Astrocyte (in vitro differentiated cells and primary cell): ENCODE measurements around the gene VPS13C. TPM values are rescaled to one million over a fixed set of nuclear protein-coding genes. Genes with fewer than 3 reads are reported as not detected.

Experiments used
- DNase-seq: peaks from one replicate; pipeline ENCODE4 v3.0.0-alpha.2; 2010; ENCODE audit warnings: low read depth
- FAIRE-seq: peaks from 2 replicates; lab custom pipeline; 2011; peaks lifted over from hg19 to GRCh38; lab: Jason Lieb, UNC
- H2AFZ ChIP-seq: 2 replicates; pipeline ENCODE4 v1.6.0; 2012; ENCODE audit warnings: low read depth, low read length, inconsistent platforms
- H3K27ac ChIP-seq: 2 replicates; pipeline ENCODE4 v1.5.1; 2011; ENCODE audit warnings: low read depth, low read length, inconsistent platforms
- H3K27me3 ChIP-seq: 2 replicates; pipeline ENCODE4 v1.6.0; 2011; ENCODE audit warnings: low read length, inconsistent platforms; ENCODE audit not compliant: insufficient read depth
- H3K36me3 ChIP-seq: 2 replicates; pipeline ENCODE4 v1.5.1; 2011; ENCODE audit warnings: low read length, inconsistent platforms; ENCODE audit not compliant: insufficient read depth
- H3K4me1 ChIP-seq: 2 replicates; pipeline ENCODE4 v1.5.1; 2011; ENCODE audit warnings: low read length, inconsistent platforms; ENCODE audit not compliant: insufficient read depth
- H3K4me2 ChIP-seq: 2 replicates; pipeline ENCODE4 v1.6.0; 2012; ENCODE audit warnings: low read length, inconsistent platforms
- H3K4me3 ChIP-seq: 2 replicates; pipeline ENCODE4 v1.5.1; 2011; ENCODE audit warnings: low read depth, mild to moderate bottlenecking, low read length, inconsistent platforms; ENCODE audit not compliant: insufficient read depth
- H3K79me2 ChIP-seq: 2 replicates; pipeline ENCODE4 v1.6.0; 2012; ENCODE audit warnings: mild to moderate bottlenecking, low read length, inconsistent platforms; ENCODE audit not compliant: insufficient read depth
- H3K9ac ChIP-seq: 2 replicates; pipeline ENCODE4 v1.6.0; 2012; ENCODE audit warnings: mild to moderate bottlenecking, low read length, inconsistent platforms
- H3K9me3 ChIP-seq: 2 replicates; pipeline ENCODE4 v1.5.1; 2012; ENCODE audit warnings: low read depth, mild to moderate bottlenecking, low read length, inconsistent platforms; ENCODE audit not compliant: insufficient read depth
- H4K20me1 ChIP-seq: 2 replicates; pipeline ENCODE4 v1.6.0; 2012; ENCODE audit warnings: low read length, inconsistent platforms; ENCODE audit not compliant: insufficient read depth
- H3K27ac Mint-ChIP-seq: one replicate; pipeline ENCODE4 v1.8.0; 2021; ENCODE audit warnings: mild to moderate bottlenecking, mixed read lengths; ENCODE audit not compliant: unreplicated experiment
- H3K27me3 Mint-ChIP-seq: one replicate; pipeline ENCODE4 v1.8.0; 2021; ENCODE audit warnings: low read depth, mixed read lengths; ENCODE audit not compliant: unreplicated experiment
- H3K36me3 Mint-ChIP-seq: one replicate; pipeline ENCODE4 v1.8.0; 2021; ENCODE audit warnings: low read depth, mixed read lengths; ENCODE audit not compliant: unreplicated experiment
- H3K4me1 Mint-ChIP-seq: one replicate; pipeline ENCODE4 v1.8.0; 2021; ENCODE audit warnings: low read depth, mixed read lengths; ENCODE audit not compliant: unreplicated experiment
- H3K4me3 Mint-ChIP-seq: one replicate; pipeline ENCODE4 v1.8.0; 2021; ENCODE audit warnings: mild to moderate bottlenecking, moderate library complexity, mixed read lengths; ENCODE audit not compliant: unreplicated experiment
- H3K9me3 Mint-ChIP-seq: one replicate; pipeline ENCODE4 v1.8.0; 2021; ENCODE audit warnings: mild to moderate bottlenecking, mixed read lengths; ENCODE audit not compliant: unreplicated experiment
- CTCF ChIP-seq: IDR thresholded peaks from 2 replicates; pipeline ENCODE4 v1.5.1; 2011; ENCODE audit warnings: low read depth, mild to moderate bottlenecking, inconsistent platforms, low read length, moderate library complexity; ENCODE audit not compliant: insufficient read depth
- EZH2 ChIP-seq: IDR thresholded peaks from 2 replicates; pipeline ENCODE4 v1.6.1; 2012; ENCODE audit warnings: mild to moderate bottlenecking, low read length, inconsistent platforms; ENCODE audit not compliant: insufficient read depth
- total RNA-seq: library from RNA; stranded (reverse); gene quantifications from 2 replicates; pipeline ENCODE4 v1.2.1, GENCODE V29; 2021

The VPS13C gene
- total RNA-seq, 1 donor from 2014 or later: 35.4 TPM

GRCh38 chr15:62067448-62068044, 7.3 kb upstream of the VPS13C start:
- Histone ChIP-seq H3K9ac (no peak overlapping the region), H3K4me1 (peaks cover 12% of the 10 kb centered on the region), H2AFZ (peak overlapping the region; percentile 49), H3K27ac (no peak overlapping the region), H3K4me3 (peak overlapping the region; percentile 44), H4K20me1 (peaks cover 3% of the 10 kb centered on the region), H3K79me2 (no peaks in the 10 kb centered on the region), H3K4me2 (peak overlapping the region; percentile 85), H3K27me3 (peaks cover 31% of the 10 kb centered on the region), H3K36me3 (no peaks in the 10 kb centered on the region), H3K9me3 (no peaks in the 10 kb centered on the region)
- FAIRE-seq: no peak
- Mint-ChIP-seq H3K4me1 (peaks cover 5% of the 10 kb centered on the region), H3K9me3 (no peaks in the 10 kb centered on the region), H3K27me3 (peaks cover 37% of the 10 kb centered on the region), H3K27ac (no peak overlapping the region), H3K36me3 (no peaks in the 10 kb centered on the region), H3K4me3 (peak overlapping the region; percentile 58)
- DNase-seq: no peak
- TF ChIP-seq CTCF (no peak), EZH2 (peak; percentile 91)

GRCh38 chr15:62066663-62067447, 6.6 kb upstream of the VPS13C start, which contains the start of gene C2CD4A:
Gene C2CD4A (plus strand): TSS chr15:62066977. CDS start chr15:62067614, 637 bp downstream.
- Mint-ChIP-seq H3K4me1 (peaks cover 5% of the 10 kb centered on the region), H3K36me3 (no peaks in the 10 kb centered on the region), H3K9me3 (no peaks in the 10 kb centered on the region), H3K27me3 (peaks cover 44% of the 10 kb centered on the region), H3K27ac (no peak within 1 kb of the TSS), H3K4me3 (peak within 1 kb of the TSS; percentile 58)
- H3K4me1 ChIP-seq: peaks cover 12% of the 10 kb centered on the region
- TF ChIP-seq CTCF: no peak
- TF ChIP-seq EZH2: no peak
- H3K9me3 ChIP-seq: no peaks in the 10 kb centered on the region
- H3K79me2 ChIP-seq: no peaks in the 10 kb centered on the region
- H3K4me2 ChIP-seq: peak within 1 kb of the TSS; percentile 85
- H3K27me3 ChIP-seq: peaks cover 38% of the 10 kb centered on the region
- H4K20me1 ChIP-seq: peaks cover 3% of the 10 kb centered on the region
- no peaks in the 10 kb centered on the region for H3K36me3 ChIP-seq
- H3K27ac ChIP-seq: no peak within 1 kb of the TSS
- H3K9ac ChIP-seq: no peak within 1 kb of the TSS
- DNase-seq (peak; percentile 53), FAIRE-seq (no peak)
- peak within 1 kb of the TSS; percentile 44 for H3K4me3 ChIP-seq
- H2AFZ ChIP-seq: peak within 1 kb of the TSS; percentile 49
